Colonic mucosa (tissue), 4 donors: ENCODE data around the gene ATXN1. TPM values are rescaled to one million over a fixed set of nuclear protein-coding genes. Genes with fewer than 3 reads are reported as not detected.

ENCODE experiments used
- DNase-seq: peaks from one replicate; pipeline ENCODE4 v3.0.0-alpha.2; 2020
- H3K27ac ChIP-seq: fragments of 200-600 bp; one replicate; pipeline ENCODE4 v1.8.0; 2021
- H3K27me3 ChIP-seq: fragments of 200-600 bp; one replicate; pipeline ENCODE4 v1.8.0; 2021
- H3K36me3 ChIP-seq: fragments of 200-600 bp; one replicate; pipeline ENCODE4 v1.8.0; 2021
- H3K4me1 ChIP-seq: fragments of 200-600 bp; one replicate; pipeline ENCODE4 v1.8.0; 2021; ENCODE audit warnings: mild to moderate bottlenecking
- H3K4me3 ChIP-seq: fragments of 200-600 bp; one replicate; pipeline ENCODE4 v1.8.0; 2021
- H3K9ac ChIP-seq, 2 donors: one replicate each; pipeline ENCODE4 v1.7.0; 2013; ENCODE audit warnings: control low read depth in 2 of 2, low read depth in 2 of 2, low read length in 2 of 2
- H3K9me3 ChIP-seq: fragments of 200-600 bp; one replicate; pipeline ENCODE4 v1.8.0; 2021
- CTCF ChIP-seq: fragments of 200-600 bp; IDR thresholded peaks from one replicate; pipeline ENCODE4 v1.8.0; 2022; ENCODE audit warnings: antibody characterized with exemption, mild to moderate bottlenecking
- intact Hi-C: fragments of 100-400 bp; cut with DNase I; formaldehyde crosslinking; loops from one replicate; pipeline ENCODE4 v1.14.1; 2022
- total RNA-seq, 2 donors: library from RNA; stranded (reverse); fragmentation: NEBNext Ultra II Directional in 1 of 2; extraction: Animal tissue kit (Norgen Biotek cat#: 25700) in 1 of 2; gene quantifications; one replicate each; pipeline ENCODE4 v1.2.1, GENCODE V29; 2021
- donor health status: healthy.
- donor health status: DM: no; HTN: no; CAD: no.
- donor health status: DM: no; HTN: no; CAD: no.

The ATXN1 gene
- total RNA-seq, 2 donors from 2014 or later, result 24.5 to 41.9 TPM

GRCh38 chr6:16671302-16672289 lies 89.7 kb downstream of the ATXN1 start:
- Histone ChIP-seq H3K9me3 (no peaks in the 10 kb centered on the region), H3K27me3 (no peaks in the 10 kb centered on the region), H3K4me3 (no peak overlapping the region), H3K27ac (no peak overlapping the region), H3K9ac (no peak overlapping the region), H3K4me1 (no peaks in the 10 kb centered on the region), H3K36me3 (no peaks in the 10 kb centered on the region)
- intact Hi-C loops, result no loop called here
- TF ChIP-seq CTCF, result no peak
- no peak for DNase-seq

DNA sequence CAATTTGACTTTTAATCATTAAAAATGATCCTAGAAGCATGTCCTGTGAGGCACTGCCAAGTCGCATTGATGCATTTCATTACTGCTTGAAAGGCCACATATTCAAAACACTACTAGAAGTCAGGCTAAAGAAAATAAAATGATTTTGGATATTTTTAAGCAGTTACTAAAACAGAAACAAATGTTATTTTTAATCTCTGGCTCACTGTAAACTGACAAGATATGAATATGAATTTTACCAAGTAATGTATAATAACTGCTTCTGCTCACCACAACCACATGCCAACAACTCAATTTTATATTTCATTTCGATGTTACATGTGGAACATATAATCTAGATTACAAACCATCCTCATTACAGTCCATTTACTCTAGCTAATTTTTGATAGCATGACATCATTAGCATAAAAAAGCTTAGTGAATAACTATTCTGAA lies 90.6 kb downstream of the ATXN1 start:
- Histone ChIP-seq H3K27me3 (no peaks in the 10 kb centered on the region), H3K9ac (no peak overlapping the region)

DNA sequence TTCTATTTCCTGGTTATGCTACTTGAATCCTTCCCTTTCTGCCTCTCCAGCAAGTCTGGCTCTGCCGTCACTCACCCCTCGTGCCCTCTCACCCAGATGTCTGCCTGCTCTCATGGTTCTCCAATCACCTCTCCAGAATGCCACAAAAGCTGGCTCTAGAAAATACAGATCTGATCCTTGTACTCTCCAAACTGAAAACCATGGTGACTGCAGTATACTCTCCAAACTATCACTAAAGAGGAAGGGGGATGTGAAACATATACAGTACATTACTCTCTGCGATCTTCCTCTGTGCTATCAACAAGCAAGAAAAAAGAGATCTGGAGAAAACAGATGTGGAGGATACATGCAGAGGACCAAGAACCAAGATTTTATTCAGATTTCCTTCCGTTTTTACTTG lies 91.1 kb downstream of the ATXN1 start:
- Histone ChIP-seq H3K4me3 (no peak overlapping the region), H3K9me3 (no peaks in the 10 kb centered on the region), H3K4me1 (no peaks in the 10 kb centered on the region), H3K27me3 (no peaks in the 10 kb centered on the region), H3K36me3 (no peaks in the 10 kb centered on the region), H3K27ac (no peak overlapping the region), H3K9ac (no peak overlapping the region)
- DNase-seq, result no peak
- no peak for TF ChIP-seq CTCF
- intact Hi-C loops, result no loop called here

More for the DNA sequence above, 90.6 kb downstream of the ATXN1 start:
- H3K4me3 ChIP-seq, result no peak overlapping the region
- no peaks in the 10 kb centered on the region for H3K4me1 ChIP-seq
- no peaks in the 10 kb centered on the region for H3K36me3 ChIP-seq
- intact Hi-C loops, result no loop called here
- H3K9me3 ChIP-seq, result no peaks in the 10 kb centered on the region
- no peak overlapping the region for H3K27ac ChIP-seq
- no peak for TF ChIP-seq CTCF
- no peak for DNase-seq

GRCh38 chr6:16669227-16669626 lies 92.0 kb downstream of the ATXN1 start:
- intact Hi-C loops, result no loop called here
- H3K9ac ChIP-seq, result peak overlapping the region in 1 of 2 donors; percentile 2
- no peak overlapping the region for H3K4me3 ChIP-seq
- no peaks in the 10 kb centered on the region for H3K4me1 ChIP-seq
- DNase-seq, result no peak
- TF ChIP-seq CTCF, result no peak
- no peak overlapping the region for H3K27ac ChIP-seq
- no peaks in the 10 kb centered on the region for H3K36me3 ChIP-seq
- H3K27me3 ChIP-seq, result no peaks in the 10 kb centered on the region
- H3K9me3 ChIP-seq, result no peaks in the 10 kb centered on the region

DNA sequence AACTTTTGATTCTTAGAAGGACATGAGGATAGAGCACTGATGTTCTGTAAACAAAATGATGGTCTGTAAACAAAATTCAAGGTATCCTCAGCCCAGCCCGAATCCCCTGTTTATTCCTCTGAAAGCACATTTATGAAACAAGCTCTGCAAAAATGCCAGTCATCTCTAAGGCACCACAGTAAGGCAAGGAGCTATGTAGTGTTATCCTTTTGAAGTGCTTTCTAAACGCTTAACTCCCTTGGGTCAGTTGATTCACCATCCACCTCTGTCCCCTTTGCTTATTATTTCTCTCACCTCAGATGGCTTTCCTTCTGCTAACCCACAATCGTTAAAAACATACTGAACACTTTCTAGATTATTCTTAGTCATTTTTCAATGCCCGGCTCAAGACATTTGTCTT lies 93.8 kb downstream of the ATXN1 start:
- no peaks in the 10 kb centered on the region for H3K36me3 ChIP-seq
- H3K9ac ChIP-seq, result no peak overlapping the region
- no peak for TF ChIP-seq CTCF
- H3K9me3 ChIP-seq, result no peaks in the 10 kb centered on the region
- H3K27ac ChIP-seq, result no peak overlapping the region
- H3K27me3 ChIP-seq, result no peaks in the 10 kb centered on the region
- H3K4me3 ChIP-seq, result no peak overlapping the region
- no peak for DNase-seq
- no peaks in the 10 kb centered on the region for H3K4me1 ChIP-seq
- intact Hi-C loops, result no loop called here
